Measurements from ENCODE around the gene COPS4.
"Not testable (repeated sequence)": the region's sequence is repeated elsewhere in the genome, so short reads cannot be mapped to it uniquely, and the experiment has no call there.

COPS4 gene

GRCh38 chr4:83024233-83024632, 10.8 kb upstream of the COPS4 start:
- DNase-seq (ENCODE audit: low read depth) = no peak

- no peak for DNase-seq (ENCODE audit: low read depth)
Measured at GRCh38 chr4:83025563-83025962, 9.4 kb upstream of the COPS4 start.

- no peak for DNase-seq (ENCODE audit: low read depth)
Measured at GRCh38 chr4:83028976-83029375, 6.0 kb upstream of the COPS4 start.

GRCh38 chr4:83029688-83030087, 5.3 kb upstream of the COPS4 start:
- no peak for DNase-seq (ENCODE audit: low read depth)

- DNase-seq (ENCODE audit: low read depth) = no peak
Measured at GRCh38 chr4:83036991-83037665, 2.1 kb downstream of the COPS4 start.

- DNase-seq (ENCODE audit: low read depth) = no peak
Measured at GRCh38 chr4:83040269-83040668, 5.3 kb downstream of the COPS4 start.

- DNase-seq (ENCODE audit: low read depth) = not testable (repeated sequence)
Measured at GRCh38 chr4:83043157-83043556, 8.2 kb downstream of the COPS4 start.

- DNase-seq (ENCODE audit: low read depth) = no peak
Measured at GRCh38 chr4:83043801-83044407, 8.9 kb downstream of the COPS4 start.

- DNase-seq (ENCODE audit: low read depth) = no peak
Measured at GRCh38 chr4:83046693-83047473, 11.9 kb downstream of the COPS4 start.

GRCh38 chr4:83048781-83049180, 13.8 kb downstream of the COPS4 start:
- not testable (repeated sequence) for DNase-seq (ENCODE audit: low read depth)

GRCh38 chr4:83054928-83055327, 19.9 kb downstream of the COPS4 start:
- DNase-seq (ENCODE audit: low read depth) = no peak

- DNase-seq (ENCODE audit: low read depth) = no peak
Measured at GRCh38 chr4:83062739-83063138, 27.8 kb downstream of the COPS4 start.

GRCh38 chr4:83065266-83065665, 30.3 kb downstream of the COPS4 start:
- no peak for DNase-seq (ENCODE audit: low read depth)

- no peak for DNase-seq (ENCODE audit: low read depth)
Measured at GRCh38 chr4:83067058-83067639, 32.2 kb downstream of the COPS4 start.

- DNase-seq (ENCODE audit: low read depth) = no peak
Measured at GRCh38 chr4:83071116-83071515, 36.1 kb downstream of the COPS4 start.

- peak; percentile 50 for DNase-seq (ENCODE audit: low read depth)
Measured at GRCh38 chr4:83074086-83074704, 39.2 kb downstream of the COPS4 start.

- not testable (repeated sequence) for DNase-seq (ENCODE audit: low read depth)
Measured at GRCh38 chr4:83074783-83075182, 39.8 kb downstream of the COPS4 start.

GRCh38 chr4:83075311-83076095, 40.5 kb downstream of the COPS4 start:
- DNase-seq (ENCODE audit: low read depth) = no peak

- DNase-seq (ENCODE audit: low read depth) = no peak
Measured at GRCh38 chr4:83080561-83080960, 45.6 kb downstream of the COPS4 start.

- no peak for DNase-seq (ENCODE audit: low read depth)
Measured at GRCh38 chr4:83082777-83083176, 47.8 kb downstream of the COPS4 start.

GRCh38 chr4:83083925-83084475, 49.0 kb downstream of the COPS4 start:
- no peak for DNase-seq (ENCODE audit: low read depth)

All from activated T-cell treated with anti-CD3 and anti-CD28 coated beads for 24 hours (primary cell).